HG03354 (cell line): Measurements from ENCODE around the gene WWOX.
"Not testable (repeated sequence)": the region's sequence is repeated elsewhere in the genome, so short reads cannot be mapped to it uniquely, and the experiment has no call there.

ENCODE experiments used
- ATAC-seq: cut with Tn5 transposase; IDR thresholded peaks from one replicate; pipeline ENCODE4 v1.9.1; 2021; ENCODE audit warnings: mild to moderate bottlenecking; ENCODE audit not compliant: unreplicated experiment, poor library complexity, severe bottlenecking

WWOX gene

DNA sequence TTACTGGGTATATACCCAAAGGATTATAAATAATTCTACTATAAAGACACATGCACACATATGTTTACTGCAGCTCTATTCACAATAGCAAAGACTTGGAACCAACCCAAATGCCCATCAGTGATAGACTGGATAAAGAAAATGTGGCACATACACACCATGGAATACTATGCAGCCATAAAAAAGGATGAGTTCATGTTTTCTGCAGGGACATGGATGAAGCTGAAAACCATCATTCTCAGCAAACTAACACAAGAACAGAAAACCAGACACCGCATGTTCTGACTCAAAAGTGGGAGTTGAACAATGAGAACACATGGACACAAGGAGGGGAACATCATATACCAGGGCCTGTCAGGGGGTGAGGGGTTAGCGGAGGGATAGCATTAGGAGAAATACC is 1146.2 kb downstream of the WWOX start:
- ATAC-seq: not testable (repeated sequence)

DNA sequence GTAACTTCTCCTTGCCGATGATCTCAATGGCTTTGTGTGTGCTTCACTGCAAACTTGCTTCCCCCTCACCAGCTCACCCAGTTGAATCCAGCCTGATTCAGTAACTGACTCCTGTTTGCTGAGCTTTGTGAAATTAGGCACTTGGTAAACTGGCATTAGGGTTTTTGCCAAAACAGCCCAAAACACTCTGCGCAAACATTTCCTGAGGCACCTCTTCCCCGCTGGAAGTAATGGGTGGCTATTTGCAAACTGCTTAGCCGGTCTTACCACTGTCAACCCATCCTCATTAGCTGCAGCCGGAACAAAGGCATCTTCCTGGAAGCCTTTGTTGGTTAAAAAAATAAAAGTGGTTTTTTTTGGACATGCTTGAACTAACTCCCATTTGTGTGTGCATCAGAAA is 1147.9 kb downstream of the WWOX start:
- no peak for ATAC-seq

DNA sequence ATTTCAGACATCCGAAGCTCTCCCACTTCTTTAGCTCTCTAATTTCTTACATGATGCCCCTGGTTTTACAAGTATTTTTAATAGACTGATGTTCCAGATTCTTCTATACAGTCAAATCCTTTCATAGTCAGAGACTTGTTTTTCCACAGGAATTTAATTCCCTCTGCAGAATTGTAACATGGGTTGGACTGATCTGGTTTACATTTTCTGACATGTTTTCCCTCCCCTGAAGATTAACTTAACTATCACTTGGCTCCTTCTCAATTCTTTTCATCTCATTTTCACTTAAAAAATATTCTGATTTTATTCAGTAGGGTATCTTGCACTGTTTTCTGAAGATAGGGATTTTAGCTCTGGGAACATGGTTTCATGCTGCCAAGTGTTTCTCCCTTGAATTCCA is 1148.9 kb downstream of the WWOX start:
- ATAC-seq: no peak

DNA sequence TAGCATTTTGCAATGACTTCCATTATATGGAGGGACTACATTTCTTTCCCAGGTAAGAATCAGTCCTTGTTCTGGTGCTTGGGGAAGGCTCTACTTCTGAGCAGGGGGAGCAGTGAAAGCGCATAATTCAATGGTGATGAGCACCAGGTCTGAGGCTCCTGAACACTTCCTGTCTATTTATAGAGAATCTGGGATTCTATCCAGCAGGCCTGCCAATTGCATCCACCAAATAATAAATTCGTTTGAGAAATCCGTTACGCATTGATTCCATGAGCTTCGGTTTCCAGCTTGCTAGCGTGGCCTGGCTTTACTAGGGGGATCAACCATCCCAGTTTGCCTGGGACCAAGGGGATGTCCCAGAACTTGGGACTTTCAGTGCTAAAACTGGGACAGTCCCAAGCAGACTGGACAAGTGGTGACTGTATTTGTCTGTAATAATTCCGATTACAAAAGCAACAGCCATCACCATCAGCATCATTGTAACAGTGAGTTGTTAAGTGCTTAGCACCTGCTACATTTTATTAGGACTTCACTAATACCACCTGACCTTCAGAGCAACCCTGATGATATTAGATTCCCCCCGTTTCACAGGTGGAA is 1151.1 kb downstream of the WWOX start:
- no peak for ATAC-seq

DNA sequence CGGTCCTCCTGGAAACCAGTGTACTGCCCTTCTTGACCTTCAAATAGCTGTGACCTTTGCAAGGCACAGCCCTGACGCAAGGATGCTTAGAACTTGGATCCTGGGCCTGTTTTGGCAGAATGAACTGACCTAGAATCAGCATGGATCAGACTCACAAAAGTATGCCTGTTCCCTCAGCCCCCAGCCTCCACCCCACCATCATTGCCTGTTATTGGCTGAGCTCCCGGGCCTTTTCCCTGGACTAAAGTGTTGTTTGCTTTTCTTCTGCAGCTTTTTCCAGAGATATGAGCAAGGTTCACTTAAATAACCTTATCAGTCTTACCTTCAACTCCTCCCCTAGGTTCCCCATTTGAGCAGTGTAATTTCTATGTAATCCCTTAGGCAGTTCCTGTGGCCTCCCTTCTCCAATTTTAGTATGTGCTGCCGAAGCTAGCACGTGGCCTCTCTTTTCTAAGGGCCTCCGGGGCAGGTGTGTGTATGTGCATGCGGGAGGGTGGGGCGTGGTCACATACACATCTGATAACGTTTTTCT is 1153.7 kb downstream of the WWOX start:
- ATAC-seq: no peak

DNA sequence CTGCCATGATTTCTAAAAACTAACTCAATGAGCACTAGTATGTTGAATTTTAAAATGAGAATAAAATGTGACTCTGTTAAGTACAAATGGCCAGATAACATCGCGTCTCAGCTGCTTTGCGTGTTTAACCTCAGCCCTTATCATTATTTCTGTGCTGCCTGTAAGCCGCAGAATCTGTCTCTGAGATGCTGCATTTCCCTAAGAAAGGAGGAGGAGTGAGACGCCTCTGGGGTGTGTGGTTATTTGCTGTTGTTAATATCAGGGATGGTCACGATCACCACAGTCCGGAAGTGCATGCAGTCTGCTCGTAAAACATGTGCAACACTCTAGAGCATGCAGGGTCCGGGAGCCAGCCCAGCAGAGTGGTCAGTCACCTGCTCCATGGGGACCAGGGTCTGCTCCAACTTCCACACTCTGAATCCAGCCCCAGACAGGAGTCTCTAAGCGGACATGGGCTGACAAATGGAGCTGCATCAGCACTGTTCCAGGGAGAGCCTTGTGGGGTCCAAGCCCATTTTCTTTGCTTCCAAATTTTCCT is 1158.6 kb downstream of the WWOX start:
- ATAC-seq: no peak

DNA sequence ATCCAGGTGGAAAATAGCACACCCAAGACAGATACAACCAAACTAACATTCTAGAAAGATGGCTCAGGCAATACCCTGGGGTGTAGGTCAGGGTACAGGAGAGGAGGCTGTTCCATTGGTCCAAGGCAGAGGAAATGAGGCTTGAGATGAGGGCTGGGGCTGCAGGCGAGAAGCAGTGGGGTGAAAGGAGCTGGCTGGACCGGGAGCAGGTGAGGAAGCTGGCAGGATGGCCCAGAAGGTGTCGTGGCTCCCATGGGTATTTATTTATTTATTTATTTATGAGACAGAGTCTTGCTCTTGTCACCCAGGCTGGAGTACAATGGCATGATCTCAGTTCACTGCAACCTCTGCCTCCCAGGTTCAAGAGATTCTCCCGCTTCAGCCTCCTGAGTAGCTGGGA is 1161.4 kb downstream of the WWOX start:
- not testable (repeated sequence) for ATAC-seq

DNA sequence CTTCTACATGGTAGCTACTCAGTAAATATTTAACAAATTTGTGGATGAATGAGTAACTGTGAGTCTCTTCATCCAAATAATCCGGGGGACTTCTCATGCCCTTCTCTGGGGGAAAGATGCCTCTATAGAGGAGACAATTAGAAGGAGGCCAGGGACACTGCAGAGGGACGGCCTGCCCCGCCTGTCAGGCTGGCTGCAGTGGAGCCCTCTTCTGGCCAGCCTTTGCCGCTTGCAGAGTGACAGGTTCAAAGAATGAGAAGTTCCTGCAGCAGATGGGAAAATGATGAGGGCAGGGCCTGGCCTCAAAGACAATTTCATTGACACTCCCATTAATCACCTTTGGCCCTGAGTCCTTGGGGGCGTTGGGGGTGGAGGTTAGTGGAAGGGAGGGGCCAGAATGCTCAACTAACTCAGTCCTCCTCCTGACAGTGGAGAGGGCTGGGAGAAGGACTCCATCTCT is 1162.1 kb downstream of the WWOX start:
- no peak for ATAC-seq

DNA sequence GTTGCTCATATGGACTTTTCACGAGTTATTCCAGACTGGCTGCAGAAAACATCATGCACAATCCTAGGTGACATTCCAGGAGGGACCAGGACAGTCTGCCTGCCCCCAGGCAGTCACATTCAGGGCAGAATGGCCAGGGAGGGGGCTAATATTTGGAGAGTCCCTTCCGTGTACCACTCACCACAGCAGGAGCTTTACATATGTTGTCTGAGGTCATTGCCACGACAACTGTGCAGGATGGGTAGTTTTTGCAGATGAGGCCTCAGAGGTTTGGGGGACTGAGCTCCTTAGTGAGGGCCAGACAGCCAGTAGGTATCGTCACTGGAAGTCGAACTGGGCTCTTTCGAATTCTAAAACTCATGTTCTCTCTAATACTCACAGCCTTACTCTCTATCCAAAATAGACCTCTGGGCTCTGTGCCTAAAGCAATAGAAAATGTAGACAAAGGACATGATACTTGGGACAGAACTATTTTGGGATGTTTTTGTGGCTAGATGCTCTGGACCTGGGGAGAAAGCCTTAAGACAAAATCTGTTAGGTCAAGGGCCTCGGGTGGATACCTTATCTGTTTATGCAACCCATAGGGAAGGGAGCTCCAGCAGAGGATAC is 1162.6 kb downstream of the WWOX start:
- no peak for ATAC-seq
